ENCODE results near the gene CALCB.

GRCh38 chr11:15091175-15091574 lies 17.8 kb downstream of the CALCB start:
- TF ChIP-seq CTCF (IDR thresholded peaks at IDR 0.05): no peak
- no peak for TF ChIP-seq POLR2A (IDR thresholded peaks at IDR 0.05)
